Progenitor cell of endocrine pancreas (in vitro differentiated cells): ENCODE measurements around the gene DNAAF9. TPM values are rescaled to one million over a fixed set of nuclear protein-coding genes. Genes with fewer than 3 reads are reported as not detected.

Experiments used
- DNase-seq: peaks from one replicate; pipeline ENCODE4 v3.0.0; 2021; ENCODE audit warnings: low spot score; ENCODE audit not compliant: unreplicated experiment
- H3K27ac Mint-ChIP-seq: 2 replicates; pipeline ENCODE4 v1.8.0; 2021; ENCODE audit warnings: mild to moderate bottlenecking, moderate library complexity, mixed read lengths
- H3K27me3 Mint-ChIP-seq: 2 replicates; pipeline ENCODE4 v1.8.0; 2021; ENCODE audit warnings: mixed read lengths
- H3K36me3 Mint-ChIP-seq: 2 replicates; pipeline ENCODE4 v1.8.0; 2022; ENCODE audit warnings: mixed read lengths; ENCODE audit not compliant: insufficient read depth
- H3K4me1 Mint-ChIP-seq: 2 replicates; pipeline ENCODE4 v1.8.0; 2021; ENCODE audit warnings: low read depth, mixed read lengths
- H3K4me3 Mint-ChIP-seq: 2 replicates; pipeline ENCODE4 v1.8.0; 2021; ENCODE audit warnings: low read depth, mild to moderate bottlenecking, moderate library complexity, mixed read lengths
- H3K9me3 Mint-ChIP-seq: 2 replicates; pipeline ENCODE4 v1.8.0; 2021; ENCODE audit warnings: low read depth, mixed read lengths
- total RNA-seq: library from RNA; stranded (reverse); gene quantifications from 2 replicates; pipeline ENCODE4 v1.2.1, GENCODE V29; 2021
- TF ChIP-seq, protein P1 (sequence below): fragments of 200-600 bp; sonication (generic); IDR thresholded peaks from one replicate; pipeline ENCODE4 v1.5.0; 2021; ENCODE audit warnings: antibody characterized with exemption, mild to moderate bottlenecking; ENCODE audit not compliant: unreplicated experiment

DNAAF9 gene
- total RNA-seq, 1 donor from 2014 or later: 29.9 TPM

DNA sequence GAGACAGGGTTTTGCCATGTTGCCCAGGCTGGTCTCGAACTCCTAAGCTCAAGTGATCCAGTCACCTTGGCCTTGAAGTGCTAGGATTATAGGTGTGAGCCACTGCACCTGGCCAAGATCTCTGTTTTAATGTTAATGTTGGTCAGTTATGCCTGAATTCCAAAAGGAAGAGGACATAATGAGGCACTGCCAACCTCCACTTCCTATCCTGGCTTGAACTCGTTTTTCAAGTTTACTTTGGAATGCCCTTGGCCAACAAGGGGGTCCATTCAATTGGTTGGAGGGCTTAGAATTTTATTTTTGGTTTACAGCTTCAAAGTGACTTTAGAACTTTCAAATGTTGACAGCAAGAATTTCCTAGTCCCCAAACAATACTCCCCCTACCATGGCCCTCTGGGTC, 29.8 kb downstream of the DNAAF9 start:
- H3K9me3 Mint-ChIP-seq: no peaks in the 10 kb centered on the region
- H3K4me3 Mint-ChIP-seq: no peak overlapping the region
- no peak for DNase-seq
- no peak overlapping the region for H3K27ac Mint-ChIP-seq
- no peaks in the 10 kb centered on the region for H3K27me3 Mint-ChIP-seq
- peaks cover 10% of the 10 kb centered on the region for H3K4me1 Mint-ChIP-seq
- TF ChIP-seq, protein P1, sequence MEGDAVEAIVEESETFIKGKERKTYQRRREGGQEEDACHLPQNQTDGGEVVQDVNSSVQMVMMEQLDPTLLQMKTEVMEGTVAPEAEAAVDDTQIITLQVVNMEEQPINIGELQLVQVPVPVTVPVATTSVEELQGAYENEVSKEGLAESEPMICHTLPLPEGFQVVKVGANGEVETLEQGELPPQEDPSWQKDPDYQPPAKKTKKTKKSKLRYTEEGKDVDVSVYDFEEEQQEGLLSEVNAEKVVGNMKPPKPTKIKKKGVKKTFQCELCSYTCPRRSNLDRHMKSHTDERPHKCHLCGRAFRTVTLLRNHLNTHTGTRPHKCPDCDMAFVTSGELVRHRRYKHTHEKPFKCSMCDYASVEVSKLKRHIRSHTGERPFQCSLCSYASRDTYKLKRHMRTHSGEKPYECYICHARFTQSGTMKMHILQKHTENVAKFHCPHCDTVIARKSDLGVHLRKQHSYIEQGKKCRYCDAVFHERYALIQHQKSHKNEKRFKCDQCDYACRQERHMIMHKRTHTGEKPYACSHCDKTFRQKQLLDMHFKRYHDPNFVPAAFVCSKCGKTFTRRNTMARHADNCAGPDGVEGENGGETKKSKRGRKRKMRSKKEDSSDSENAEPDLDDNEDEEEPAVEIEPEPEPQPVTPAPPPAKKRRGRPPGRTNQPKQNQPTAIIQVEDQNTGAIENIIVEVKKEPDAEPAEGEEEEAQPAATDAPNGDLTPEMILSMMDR: no peak
- peaks cover 37% of the 10 kb centered on the region for H3K36me3 Mint-ChIP-seq

GRCh38 chr20:3374296-3374695, 33.2 kb downstream of the DNAAF9 start:
- no peak overlapping the region for H3K27ac Mint-ChIP-seq
- TF ChIP-seq, protein P1: no peak
- H3K36me3 Mint-ChIP-seq: peaks cover 52% of the 10 kb centered on the region
- H3K9me3 Mint-ChIP-seq: no peaks in the 10 kb centered on the region
- no peaks in the 10 kb centered on the region for H3K4me1 Mint-ChIP-seq
- no peak overlapping the region for H3K4me3 Mint-ChIP-seq
- H3K27me3 Mint-ChIP-seq: no peaks in the 10 kb centered on the region
- no peak for DNase-seq

- TF ChIP-seq, protein P1: no peak
- no peak overlapping the region for H3K27ac Mint-ChIP-seq
These were observed 35.7 kb downstream of the DNAAF9 start for GRCh38 chr20:3371754-3372153.

GRCh38 chr20:3367089-3367488, 40.4 kb downstream of the DNAAF9 start:
- peaks cover 28% of the 10 kb centered on the region for H3K36me3 Mint-ChIP-seq
- TF ChIP-seq, protein P1: no peak

More at GRCh38 chr20:3371754-3372153, 35.7 kb downstream of the DNAAF9 start:
- H3K27me3 Mint-ChIP-seq: no peaks in the 10 kb centered on the region
- peaks cover 46% of the 10 kb centered on the region for H3K36me3 Mint-ChIP-seq
- H3K9me3 Mint-ChIP-seq: no peaks in the 10 kb centered on the region
- DNase-seq: no peak
- H3K4me3 Mint-ChIP-seq: no peak overlapping the region
- no peaks in the 10 kb centered on the region for H3K4me1 Mint-ChIP-seq

DNA sequence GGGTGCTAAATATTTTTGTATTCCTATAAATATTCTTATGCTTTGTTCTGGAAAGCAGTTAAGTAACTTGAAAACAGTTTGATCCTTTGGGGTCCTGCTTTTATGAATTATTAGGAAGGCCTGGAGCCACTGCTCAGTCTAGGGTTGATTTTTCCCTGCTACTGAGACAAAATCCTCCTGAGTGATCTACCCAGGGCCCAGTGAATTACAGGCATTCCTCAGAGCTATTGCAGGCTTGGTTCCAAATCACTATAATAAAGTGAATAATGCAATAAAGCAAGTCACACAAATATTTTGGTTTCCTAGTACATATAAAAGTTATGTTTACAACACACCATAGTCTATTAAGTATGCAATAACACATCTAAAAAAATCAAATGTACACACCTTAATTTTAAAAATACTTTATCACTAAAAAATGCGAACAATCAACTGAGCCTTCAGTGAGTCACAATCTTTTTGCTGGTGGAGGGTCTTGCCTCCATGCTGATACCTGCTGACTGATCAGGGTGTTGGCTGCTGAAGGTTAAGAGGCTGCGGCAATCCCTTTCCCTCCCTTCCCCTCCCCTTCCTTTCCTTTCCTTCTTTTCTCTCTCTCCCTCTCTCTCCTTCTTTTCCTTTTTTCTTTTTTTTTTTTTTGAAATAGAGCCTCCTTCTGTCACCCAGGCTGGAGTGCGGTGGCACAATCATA, 43.0 kb downstream of the DNAAF9 start:
- TF ChIP-seq, protein P1: no peak
- Mint-ChIP-seq H3K4me3 (no peak overlapping the region), H3K27ac (no peak overlapping the region), H3K9me3 (no peaks in the 10 kb centered on the region), H3K4me1 (peaks cover 4% of the 10 kb centered on the region), H3K36me3 (peaks cover 19% of the 10 kb centered on the region), H3K27me3 (no peaks in the 10 kb centered on the region)
- DNase-seq: no peak

More at GRCh38 chr20:3367089-3367488, 40.4 kb downstream of the DNAAF9 start:
- H3K4me1 Mint-ChIP-seq: no peaks in the 10 kb centered on the region
- H3K27me3 Mint-ChIP-seq: no peaks in the 10 kb centered on the region
- H3K9me3 Mint-ChIP-seq: no peaks in the 10 kb centered on the region
- no peak overlapping the region for H3K4me3 Mint-ChIP-seq
- DNase-seq: no peak
- no peak overlapping the region for H3K27ac Mint-ChIP-seq
